ENCODE measurements around the gene DSTYK. TPM values are rescaled to one million over a fixed set of nuclear protein-coding genes. Genes with fewer than 3 reads are reported as not detected.
"Not testable (repeated sequence)": the region's sequence is repeated elsewhere in the genome, so short reads cannot be mapped to it uniquely, and the experiment has no call there.

Gene DSTYK
- total RNA-seq, 4 donors from 2014 or later = 2.2 to 9.8 (median 6.5) TPM

DNA sequence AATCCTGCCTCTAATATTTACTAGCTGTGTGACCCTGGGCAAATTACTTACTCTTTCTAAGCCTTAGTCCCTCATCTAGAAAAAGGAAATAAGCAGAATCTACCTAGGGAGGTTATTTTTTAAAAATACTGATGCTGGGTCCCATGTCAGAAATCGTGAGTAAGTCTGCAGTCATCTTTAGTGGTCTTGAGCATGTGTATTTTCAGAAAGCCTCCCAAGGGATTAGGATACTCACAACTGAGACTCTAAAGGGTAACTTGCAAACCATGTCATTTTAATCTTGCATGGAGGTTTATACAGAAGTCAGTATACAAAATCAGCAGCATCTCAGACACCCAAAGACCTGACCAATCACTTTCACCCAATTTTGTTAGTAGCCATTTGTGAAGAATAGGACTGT, 43.2 kb downstream of the DSTYK start:
- Histone ChIP-seq H3K36me3 (peaks cover 0 to 4% (median 0%) of the 10 kb centered on the region in 4 donors), H3K4me3 (no peak overlapping the region), H3K4me1 (no peaks in the 10 kb centered on the region), H3K9me3 (no peaks in the 10 kb centered on the region), H3K27ac (no peak overlapping the region), H3K27me3 (no peaks in the 10 kb centered on the region)
- WGBS, 2 donors (ENCODE audit: low coverage in 1 of 2) = 50% methylated on average over 1 of the region's 1 CpG; no CpG with 5 or more reads in 1 of the 2 donors
- no peak for DNase-seq
- in situ Hi-C loops (cut with MboI; ENCODE audit: low pct_ligation_motif_present in 1 of 4, low pct_unique_long_range_greater_than_20kb in 1 of 4, low sequenced_read_pairs in 3 of 4) = no loop called here
- intact Hi-C loops (cut with DNase I; ENCODE audit: low total_unique reads) = no loop called here
- TF ChIP-seq, protein P1, sequence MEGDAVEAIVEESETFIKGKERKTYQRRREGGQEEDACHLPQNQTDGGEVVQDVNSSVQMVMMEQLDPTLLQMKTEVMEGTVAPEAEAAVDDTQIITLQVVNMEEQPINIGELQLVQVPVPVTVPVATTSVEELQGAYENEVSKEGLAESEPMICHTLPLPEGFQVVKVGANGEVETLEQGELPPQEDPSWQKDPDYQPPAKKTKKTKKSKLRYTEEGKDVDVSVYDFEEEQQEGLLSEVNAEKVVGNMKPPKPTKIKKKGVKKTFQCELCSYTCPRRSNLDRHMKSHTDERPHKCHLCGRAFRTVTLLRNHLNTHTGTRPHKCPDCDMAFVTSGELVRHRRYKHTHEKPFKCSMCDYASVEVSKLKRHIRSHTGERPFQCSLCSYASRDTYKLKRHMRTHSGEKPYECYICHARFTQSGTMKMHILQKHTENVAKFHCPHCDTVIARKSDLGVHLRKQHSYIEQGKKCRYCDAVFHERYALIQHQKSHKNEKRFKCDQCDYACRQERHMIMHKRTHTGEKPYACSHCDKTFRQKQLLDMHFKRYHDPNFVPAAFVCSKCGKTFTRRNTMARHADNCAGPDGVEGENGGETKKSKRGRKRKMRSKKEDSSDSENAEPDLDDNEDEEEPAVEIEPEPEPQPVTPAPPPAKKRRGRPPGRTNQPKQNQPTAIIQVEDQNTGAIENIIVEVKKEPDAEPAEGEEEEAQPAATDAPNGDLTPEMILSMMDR (IDR thresholded peaks at IDR 0.05) = no peak
- no peak for TF ChIP-seq POLR2AphosphoS5 (IDR thresholded peaks at IDR 0.05)
- no peak for TF ChIP-seq POLR2A (IDR thresholded peaks at IDR 0.05)
- no peak for TF ChIP-seq EP300 (IDR thresholded peaks at IDR 0.05; ENCODE audit: low read depth)

GRCh38 chr1:205162301-205162700, 49.2 kb downstream of the DSTYK start:
- Histone ChIP-seq H3K27me3 (no peaks in the 10 kb centered on the region), H3K4me3 (no peak overlapping the region), H3K27ac (no peak overlapping the region), H3K36me3 (peaks cover 0 to 50% (median 25%) of the 10 kb centered on the region in 4 donors), H3K9me3 (no peaks in the 10 kb centered on the region), H3K4me1 (no peaks in the 10 kb centered on the region)
- in situ Hi-C loops (cut with MboI; ENCODE audit: low pct_ligation_motif_present in 1 of 4, low pct_unique_long_range_greater_than_20kb in 1 of 4, low sequenced_read_pairs in 3 of 4) (no loop called here), intact Hi-C loops (cut with DNase I; ENCODE audit: low total_unique reads) (no loop called here)
- TF ChIP-seq EP300 (IDR thresholded peaks at IDR 0.05; ENCODE audit: low read depth) = no peak
- TF ChIP-seq POLR2A (IDR thresholded peaks at IDR 0.05) = no peak
- TF ChIP-seq, protein P1 (IDR thresholded peaks at IDR 0.05) = no peak
- TF ChIP-seq POLR2AphosphoS5 (IDR thresholded peaks at IDR 0.05) = no peak
- WGBS, 2 donors (ENCODE audit: low coverage in 1 of 2) = 60 to 78% methylated on average over 1 of the region's 1 CpG
- DNase-seq = no peak

GRCh38 chr1:205161076-205161475, 50.4 kb downstream of the DSTYK start:
- in situ Hi-C loops (cut with MboI; ENCODE audit: low pct_ligation_motif_present in 1 of 4, low pct_unique_long_range_greater_than_20kb in 1 of 4, low sequenced_read_pairs in 3 of 4) (no loop called here), intact Hi-C loops (cut with DNase I; ENCODE audit: low total_unique reads) (no loop called here)
- no peak overlapping the region for H3K27ac ChIP-seq
- H3K27me3 ChIP-seq = no peaks in the 10 kb centered on the region
- peaks cover under 1 to 4% of the 10 kb centered on the region in 2 donors for H3K9me3 ChIP-seq
- no peaks in the 10 kb centered on the region for H3K4me1 ChIP-seq
- no peak overlapping the region for H3K4me3 ChIP-seq
- 93 to 97% methylated on average over 3 to 6 of the region's 6 CpGs for WGBS, 2 donors (ENCODE audit: low coverage in 1 of 2)
- no peak for DNase-seq
- TF ChIP-seq, protein P1 (IDR thresholded peaks at IDR 0.05) = no peak
- TF ChIP-seq EP300 (IDR thresholded peaks at IDR 0.05; ENCODE audit: low read depth) (no peak), POLR2A (IDR thresholded peaks at IDR 0.05) (no peak), POLR2AphosphoS5 (IDR thresholded peaks at IDR 0.05) (no peak)
- H3K36me3 ChIP-seq = peaks cover 0 to 62% (median 32%) of the 10 kb centered on the region in 4 donors

DNA sequence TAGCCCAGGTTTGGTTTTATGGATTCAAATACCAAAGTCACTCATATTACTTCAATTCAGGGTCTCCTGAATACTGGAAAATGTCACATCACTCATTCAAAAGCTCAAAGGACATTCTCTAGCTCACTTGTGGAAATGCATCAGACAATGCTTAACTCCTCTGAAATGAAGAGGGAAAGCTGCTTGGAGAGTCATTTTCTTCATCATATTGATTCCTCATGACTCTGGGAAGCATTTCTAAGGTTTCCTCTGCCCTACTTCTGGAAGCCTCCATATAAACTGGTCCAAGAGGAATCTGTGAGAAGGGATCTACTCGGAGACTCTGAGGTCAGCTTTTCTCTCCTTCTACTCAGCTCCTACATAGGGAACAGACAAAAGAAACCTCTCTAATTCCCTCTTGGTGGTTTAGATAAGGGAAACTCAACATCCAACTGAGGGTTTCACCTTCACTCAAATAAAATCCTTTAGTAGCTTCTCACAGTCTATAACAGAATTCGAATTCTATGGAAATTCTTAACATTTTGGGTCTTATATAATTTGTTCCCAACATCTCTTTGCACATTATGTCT, 53.4 kb downstream of the DSTYK start:
- in situ Hi-C loops (cut with MboI; ENCODE audit: low pct_ligation_motif_present in 1 of 4, low pct_unique_long_range_greater_than_20kb in 1 of 4, low sequenced_read_pairs in 3 of 4) = no loop called here
- intact Hi-C loops (cut with DNase I; ENCODE audit: low total_unique reads) = no loop called here
- Histone ChIP-seq H3K4me1 (no peaks in the 10 kb centered on the region), H3K27me3 (no peaks in the 10 kb centered on the region), H3K9me3 (peaks cover 6 to 9% of the 10 kb centered on the region in 2 donors), H3K27ac (no peak overlapping the region), H3K36me3 (peaks cover 0 to 87% (median 40%) of the 10 kb centered on the region in 4 donors), H3K4me3 (no peak overlapping the region)
- TF ChIP-seq POLR2AphosphoS5 (IDR thresholded peaks at IDR 0.05) (no peak), POLR2A (IDR thresholded peaks at IDR 0.05) (no peak)
- no peak for DNase-seq
- WGBS, 2 donors (ENCODE audit: low coverage in 1 of 2) = 98 to 100% methylated on average over 1 to 2 of the region's 2 CpGs

DNA sequence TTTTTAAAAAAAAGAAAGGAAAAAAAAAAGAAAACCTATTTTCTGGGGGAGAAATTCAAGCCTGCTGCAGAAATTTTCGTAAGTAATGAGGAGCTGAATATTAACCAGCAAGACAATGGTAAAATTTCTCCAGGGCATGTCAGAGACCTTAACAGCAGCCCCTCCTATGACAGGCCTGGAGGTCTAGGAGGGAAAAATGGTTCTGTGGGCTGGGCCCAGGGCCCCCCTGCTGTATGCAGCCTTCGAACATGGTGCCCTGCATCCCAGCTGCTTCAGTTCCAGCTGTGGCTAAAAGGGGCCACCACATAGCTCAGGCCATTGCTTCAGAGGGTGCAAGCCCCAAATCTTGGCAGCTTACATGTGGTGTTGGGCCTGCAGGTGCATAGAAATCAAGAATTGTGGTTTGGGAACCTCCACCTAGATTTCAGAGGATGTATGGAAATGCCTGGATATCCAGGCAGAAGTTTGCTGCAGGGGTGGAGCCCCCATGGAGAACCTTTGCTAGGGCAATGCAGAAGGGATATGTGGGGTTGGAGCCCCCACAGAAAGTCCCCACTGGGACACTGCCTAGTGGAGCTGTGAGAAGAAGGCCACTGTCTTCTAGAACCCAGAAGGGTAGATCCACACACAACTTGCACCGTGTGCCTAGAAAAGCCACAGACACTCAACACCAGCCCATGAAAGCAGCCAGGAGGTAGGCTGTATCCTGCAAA, 55.7 kb downstream of the DSTYK start:
- H3K27ac ChIP-seq; in situ Hi-C loops (cut with MboI; ENCODE audit: low pct_ligation_motif_present in 1 of 4, low pct_unique_long_range_greater_than_20kb in 1 of 4, low sequenced_read_pairs in 3 of 4): not testable (repeated sequence)

More for the DNA sequence above, 55.7 kb downstream of the DSTYK start:
- H3K9me3 ChIP-seq; H3K4me1 ChIP-seq; DNase-seq; H3K4me3 ChIP-seq; intact Hi-C loops (cut with DNase I; ENCODE audit: low total_unique reads); H3K27me3 ChIP-seq: not testable (repeated sequence)
- WGBS, 2 donors (ENCODE audit: low coverage in 1 of 2) = 38 to 63% methylated on average over 1 to 3 of the region's 3 CpGs
- peaks cover 0 to 67% (median 33%) of the 10 kb centered on the region in 4 donors for H3K36me3 ChIP-seq
